Hepatocyte (in vitro differentiated cells): Measurements from ENCODE around the gene KMT2E. TPM values are rescaled to one million over a fixed set of nuclear protein-coding genes. Genes with fewer than 3 reads are reported as not detected.

ENCODE experiments used
- DNase-seq: peaks from one replicate; pipeline ENCODE4 v3.0.0-alpha.2; 2016; ENCODE audit warnings: low spot score
- H2AFZ ChIP-seq: fragments of 200-600 bp; sonication (generic); 2 replicates; pipeline ENCODE4 v1.6.0; 2016; ENCODE audit warnings: antibody characterized with exemption, mild to moderate bottlenecking
- H3K27ac ChIP-seq: fragments of 200-600 bp; sonication (generic); 2 replicates; pipeline ENCODE4 v1.5.1; 2016; ENCODE audit warnings: mild to moderate bottlenecking
- H3K27me3 ChIP-seq: fragments of 200-600 bp; sonication (generic); 2 replicates; pipeline ENCODE4 v1.6.1; 2016
- H3K36me3 ChIP-seq: fragments of 200-600 bp; sonication (generic); replicated peaks from 2 replicates; pipeline ENCODE4 v1.5.1; 2016; ENCODE audit warnings: low read depth; ENCODE audit not compliant: insufficient read depth
- H3K4me1 ChIP-seq: fragments of 200-600 bp; sonication (generic); 2 replicates; pipeline ENCODE4 v1.5.1; 2016; ENCODE audit warnings: mild to moderate bottlenecking, moderate library complexity; ENCODE audit not compliant: insufficient read depth
- H3K4me2 ChIP-seq: fragments of 200-600 bp; sonication (generic); 2 replicates; pipeline ENCODE4 v1.6.0; 2016
- H3K4me3 ChIP-seq: fragments of 200-600 bp; sonication (generic); 2 replicates; pipeline ENCODE4 v1.5.1; 2016; ENCODE audit warnings: mild to moderate bottlenecking
- H3K79me2 ChIP-seq: fragments of 200-600 bp; sonication (generic); 2 replicates; pipeline ENCODE4 v1.6.0; 2017; ENCODE audit warnings: mild to moderate bottlenecking
- H3K9me2 ChIP-seq: fragments of 200-600 bp; sonication (generic); replicated peaks from 2 replicates; pipeline ENCODE4 v1.6.0; 2017; ENCODE audit warnings: mild to moderate bottlenecking; ENCODE audit not compliant: insufficient read depth
- H3K9me3 ChIP-seq: fragments of 200-600 bp; sonication (generic); 2 replicates; pipeline ENCODE4 v1.5.1; 2016; ENCODE audit warnings: low read depth, mild to moderate bottlenecking
- H4K20me1 ChIP-seq: fragments of 200-600 bp; sonication (generic); 2 replicates; pipeline ENCODE4 v1.6.0; 2016; ENCODE audit warnings: mild to moderate bottlenecking; ENCODE audit not compliant: insufficient read depth, poor library complexity, severe bottlenecking
- EZH2 ChIP-seq: fragments of 200-600 bp; sonication (generic); IDR thresholded peaks from 2 replicates; pipeline ENCODE4 v1.6.1; 2016; ENCODE audit warnings: antibody characterized with exemption, mild to moderate bottlenecking, borderline replicate concordance
- EZH2phosphoT487 ChIP-seq: fragments of 200-600 bp; sonication (generic); IDR thresholded peaks from one replicate; pipeline ENCODE4 v1.6.1; 2018; ENCODE audit warnings: antibody characterized with exemption, mild to moderate bottlenecking, low read depth, moderate library complexity; ENCODE audit not compliant: unreplicated experiment, severe bottlenecking
- WGBS: methylation state at CpG from one replicate; pipeline ENCODE4 v1.1.6; 2016; ENCODE audit warnings: low lambda C conversion rate; ENCODE audit errors: missing lambda C conversion rate; 5-methylcytosine and 5-hydroxymethylcytosine counted together
- polyA plus RNA-seq: library from polyadenylated mRNA; unstranded; fragments of >200 nt; fragmentation: Nextera tagmentation; extraction: Ambion mirVana; gene quantifications from 2 replicates; pipeline ENCODE4 v1.2.1, GENCODE V29; 2016
- total RNA-seq: library from RNA; depleted of rRNA; stranded (reverse); fragments of >200 nt; gene quantifications from 2 replicates; pipeline ENCODE4 v1.2.3, GENCODE V29; 2014
- TF ChIP-seq, protein P1 (sequence below): fragments of 200-600 bp; sonication (generic); IDR thresholded peaks from 2 replicates; pipeline ENCODE4 v1.5.1; 2016; ENCODE audit warnings: antibody characterized with exemption, mild to moderate bottlenecking; ENCODE audit not compliant: poor library complexity

The KMT2E gene
- total and polyA plus RNA-seq, 2 experiments from 2014 or later = 69.7 to 70.8 TPM

DNA sequence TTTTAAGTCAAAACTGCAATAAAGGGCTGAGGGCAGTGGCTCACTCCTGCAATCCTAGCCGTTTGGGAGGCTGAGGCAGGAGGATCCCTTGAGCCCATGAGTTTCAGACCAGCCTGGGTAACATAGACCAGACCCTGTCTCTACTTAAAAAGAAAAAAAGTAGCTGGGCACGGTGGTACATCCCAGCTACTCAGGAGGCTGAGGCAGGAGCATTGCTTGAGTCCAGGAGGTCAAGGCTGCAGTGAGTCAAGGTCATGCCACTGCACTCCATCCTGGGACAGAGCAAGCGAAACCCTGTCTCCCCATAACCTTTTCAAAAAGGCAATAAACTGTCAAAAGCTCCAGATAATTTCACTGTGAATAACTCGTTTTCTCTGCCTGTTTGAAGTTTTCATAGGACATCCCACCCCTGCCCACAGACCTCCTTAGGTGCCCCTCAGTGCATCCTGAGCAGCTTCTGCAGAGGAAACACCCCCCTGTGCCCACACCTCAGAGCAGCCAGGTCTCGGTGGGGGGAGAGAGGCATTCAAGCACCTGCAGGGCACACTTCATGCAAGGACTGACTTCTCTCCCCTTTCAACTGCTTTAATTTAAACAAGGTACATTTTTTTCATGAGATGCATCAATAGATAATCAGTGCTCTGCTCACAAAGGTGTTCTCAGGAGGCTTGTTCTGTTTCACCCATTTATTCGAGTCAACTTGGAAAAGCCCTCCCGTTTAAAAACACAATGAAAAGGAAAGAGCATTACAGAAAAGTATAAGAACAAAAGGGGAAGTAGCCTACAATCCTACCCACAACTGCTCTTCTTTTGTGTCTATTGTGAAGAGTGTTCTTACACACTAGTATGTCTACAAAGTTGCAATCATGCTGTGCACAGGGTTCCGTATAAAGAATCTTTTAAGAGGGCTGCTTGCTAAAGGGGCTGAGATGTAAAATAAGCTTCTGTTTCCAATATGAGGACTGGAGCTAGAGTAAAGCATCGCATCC, 104.9 kb downstream of the KMT2E start:
- Histone ChIP-seq H3K79me2 (no peaks in the 10 kb centered on the region), H3K4me3 (no peak overlapping the region), H3K4me2 (no peak overlapping the region), H3K9me2 (no peaks in the 10 kb centered on the region), H3K4me1 (no peaks in the 10 kb centered on the region), H3K9me3 (no peaks in the 10 kb centered on the region), H3K27me3 (no peaks in the 10 kb centered on the region), H4K20me1 (peaks cover 6% of the 10 kb centered on the region), H3K27ac (no peak overlapping the region), H3K36me3 (no peaks in the 10 kb centered on the region), H2AFZ (no peak overlapping the region)
- DNase-seq = no peak
- 79% methylated on average over 9 of the region's 9 CpGs for WGBS
- TF ChIP-seq EZH2phosphoT487 (no peak), EZH2 (no peak)
- TF ChIP-seq, protein P1, sequence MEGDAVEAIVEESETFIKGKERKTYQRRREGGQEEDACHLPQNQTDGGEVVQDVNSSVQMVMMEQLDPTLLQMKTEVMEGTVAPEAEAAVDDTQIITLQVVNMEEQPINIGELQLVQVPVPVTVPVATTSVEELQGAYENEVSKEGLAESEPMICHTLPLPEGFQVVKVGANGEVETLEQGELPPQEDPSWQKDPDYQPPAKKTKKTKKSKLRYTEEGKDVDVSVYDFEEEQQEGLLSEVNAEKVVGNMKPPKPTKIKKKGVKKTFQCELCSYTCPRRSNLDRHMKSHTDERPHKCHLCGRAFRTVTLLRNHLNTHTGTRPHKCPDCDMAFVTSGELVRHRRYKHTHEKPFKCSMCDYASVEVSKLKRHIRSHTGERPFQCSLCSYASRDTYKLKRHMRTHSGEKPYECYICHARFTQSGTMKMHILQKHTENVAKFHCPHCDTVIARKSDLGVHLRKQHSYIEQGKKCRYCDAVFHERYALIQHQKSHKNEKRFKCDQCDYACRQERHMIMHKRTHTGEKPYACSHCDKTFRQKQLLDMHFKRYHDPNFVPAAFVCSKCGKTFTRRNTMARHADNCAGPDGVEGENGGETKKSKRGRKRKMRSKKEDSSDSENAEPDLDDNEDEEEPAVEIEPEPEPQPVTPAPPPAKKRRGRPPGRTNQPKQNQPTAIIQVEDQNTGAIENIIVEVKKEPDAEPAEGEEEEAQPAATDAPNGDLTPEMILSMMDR = no peak

DNA sequence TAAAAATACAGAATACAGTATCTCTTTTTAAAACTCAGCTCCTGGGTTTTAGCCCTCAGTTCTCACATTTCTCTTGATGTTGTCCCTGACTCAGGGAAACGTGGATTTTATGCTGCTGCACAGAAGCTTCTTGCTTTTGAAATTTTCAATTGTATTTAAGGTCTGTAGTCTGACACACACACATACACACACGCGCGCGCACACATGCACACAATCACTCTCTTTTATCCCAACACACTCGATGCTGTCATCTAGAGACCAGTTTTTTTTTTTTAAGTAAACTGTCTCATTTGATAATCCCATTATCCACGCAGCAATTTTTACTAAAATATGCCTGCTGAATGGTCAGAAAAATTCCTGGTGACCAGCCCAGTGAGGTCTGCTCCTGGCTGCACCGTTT, 108.6 kb downstream of the KMT2E start:
- Histone ChIP-seq H4K20me1 (no peaks in the 10 kb centered on the region), H3K79me2 (no peaks in the 10 kb centered on the region), H3K9me2 (no peaks in the 10 kb centered on the region), H3K9me3 (no peaks in the 10 kb centered on the region), H3K27me3 (no peaks in the 10 kb centered on the region), H3K4me3 (no peak overlapping the region), H3K4me2 (no peak overlapping the region), H2AFZ (no peak overlapping the region), H3K4me1 (no peaks in the 10 kb centered on the region), H3K27ac (no peak overlapping the region), H3K36me3 (no peaks in the 10 kb centered on the region)
- WGBS = 79% methylated on average over 8 of the region's 8 CpGs
- TF ChIP-seq, protein P1 = no peak
- TF ChIP-seq EZH2phosphoT487 = no peak
- no peak for TF ChIP-seq EZH2
- DNase-seq = no peak

GRCh38 chr7:105125745-105126144, 111.7 kb downstream of the KMT2E start:
- TF ChIP-seq EZH2phosphoT487 (no peak), EZH2 (no peak)
- TF ChIP-seq, protein P1 = no peak
- 98% methylated on average over 12 of the region's 12 CpGs for WGBS
- no peaks in the 10 kb centered on the region for H3K27me3 ChIP-seq

More at GRCh38 chr7:105125745-105126144, 111.7 kb downstream of the KMT2E start:
- no peaks in the 10 kb centered on the region for H4K20me1 ChIP-seq
- no peaks in the 10 kb centered on the region for H3K4me1 ChIP-seq
- no peak overlapping the region for H2AFZ ChIP-seq
- no peaks in the 10 kb centered on the region for H3K9me2 ChIP-seq
- H3K36me3 ChIP-seq = no peaks in the 10 kb centered on the region
- peaks cover 3% of the 10 kb centered on the region for H3K79me2 ChIP-seq
- no peak overlapping the region for H3K4me3 ChIP-seq
- no peak for DNase-seq
- H3K27ac ChIP-seq = no peak overlapping the region
- no peak overlapping the region for H3K4me2 ChIP-seq
- no peaks in the 10 kb centered on the region for H3K9me3 ChIP-seq
